Loucy (cell line): ENCODE measurements around the gene RBM19.

Source experiments
- H2AFZ ChIP-seq: fragments of 200-600 bp; sonication (generic); 2 replicates; pipeline ENCODE4 v1.6.0; 2016; ENCODE audit warnings: antibody characterized with exemption, mild to moderate bottlenecking, low read length, moderate library complexity
- H3F3A ChIP-seq: fragments of 200-600 bp; 2 replicates; pipeline ENCODE4 v1.6.0; 2016; ENCODE audit warnings: antibody characterized with exemption, low read depth, mild to moderate bottlenecking
- H3K27me3 ChIP-seq: fragments of 200-600 bp; sonication (generic); 2 replicates; pipeline ENCODE4 v1.6.1; 2014; ENCODE audit warnings: low read length, mild to moderate bottlenecking; ENCODE audit not compliant: insufficient read depth, poor library complexity, severe bottlenecking
- H3K36me3 ChIP-seq: fragments of 200-600 bp; sonication (generic); 2 replicates; pipeline ENCODE4 v1.6.1; 2016; ENCODE audit warnings: low read length; ENCODE audit not compliant: insufficient read depth
- H3K4me1 ChIP-seq: fragments of 200-600 bp; sonication (generic); 2 replicates; pipeline ENCODE4 v1.5.1; 2014; ENCODE audit warnings: low read length, mild to moderate bottlenecking; ENCODE audit not compliant: insufficient read depth, poor library complexity, severe bottlenecking
- H3K4me2 ChIP-seq: fragments of 200-600 bp; sonication (generic); 2 replicates; pipeline ENCODE4 v1.6.0; 2014; ENCODE audit warnings: antibody characterized with exemption, low read length, low read depth, mild to moderate bottlenecking; ENCODE audit not compliant: poor library complexity, severe bottlenecking
- H3K4me3 ChIP-seq: fragments of 200-600 bp; sonication (generic); 2 replicates; pipeline ENCODE4 v1.5.1; 2014; ENCODE audit warnings: low read length, mild to moderate bottlenecking, mixed read lengths; ENCODE audit not compliant: poor library complexity, severe bottlenecking
- H3K79me2 ChIP-seq: fragments of 200-600 bp; sonication (generic); 2 replicates; pipeline ENCODE4 v1.6.1; 2014; ENCODE audit warnings: low read length; ENCODE audit not compliant: insufficient read depth
- H3K9ac ChIP-seq: fragments of 200-600 bp; sonication (generic); 2 replicates; pipeline ENCODE4 v1.6.0; 2014; ENCODE audit warnings: mild to moderate bottlenecking, low read depth, low read length, moderate library complexity; ENCODE audit not compliant: poor library complexity, severe bottlenecking
- H3K9me2 ChIP-seq: fragments of 200-600 bp; sonication (generic); replicated peaks from 2 replicates; pipeline ENCODE4 v1.6.1; 2016; ENCODE audit warnings: low read depth, low read length, mixed read lengths
- H3K9me3 ChIP-seq: fragments of 200-600 bp; sonication (generic); 2 replicates; pipeline ENCODE4 v1.6.1; 2014; ENCODE audit warnings: mild to moderate bottlenecking, antibody characterized with exemption, low read length, low read depth; ENCODE audit not compliant: insufficient read depth
- H4K20me1 ChIP-seq: fragments of 200-600 bp; sonication (generic); 2 replicates; pipeline ENCODE4 v1.6.0; 2014; ENCODE audit warnings: antibody characterized with exemption, low read length, mild to moderate bottlenecking; ENCODE audit not compliant: insufficient read depth, poor library complexity, severe bottlenecking
- EZH2phosphoT487 ChIP-seq: fragments of 200-600 bp; IDR thresholded peaks from 2 replicates; pipeline ENCODE4 v1.6.1; 2018; ENCODE audit warnings: antibody characterized with exemption, mild to moderate bottlenecking, moderate library complexity, borderline replicate concordance
- TF ChIP-seq, protein P1 (sequence below): fragments of 200-600 bp; sonication (generic); conservative IDR thresholded peaks from 2 replicates; pipeline ENCODE4 v1.5.1; 2014; ENCODE audit warnings: mild to moderate bottlenecking, antibody characterized with exemption, low read length

The RBM19 gene

DNA sequence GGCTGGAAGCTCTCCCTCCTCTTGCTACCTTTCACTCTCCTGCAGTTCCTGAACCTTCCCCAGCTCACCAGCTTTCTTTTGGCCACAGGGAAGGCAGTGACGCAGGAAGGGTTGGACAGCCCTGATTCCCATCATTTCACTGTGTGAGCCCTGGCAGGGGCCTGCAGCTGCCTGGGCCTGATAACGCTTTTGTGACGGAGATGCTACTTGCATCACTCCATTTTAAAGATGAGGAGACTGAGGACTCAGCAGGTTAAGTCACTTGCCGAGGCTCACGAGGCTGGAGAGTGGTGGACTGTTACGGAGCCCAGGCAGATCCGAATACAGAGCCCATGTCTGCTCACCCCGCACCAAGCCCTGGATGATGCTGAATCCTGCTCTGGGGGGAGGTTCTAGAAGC lies 145.3 kb downstream of the RBM19 start:
- Histone ChIP-seq H3F3A (no peaks in the 10 kb centered on the region), H3K9me3 (no peaks in the 10 kb centered on the region), H3K9me2 (no peaks in the 10 kb centered on the region), H3K79me2 (no peaks in the 10 kb centered on the region), H2AFZ (no peak overlapping the region), H3K4me3 (no peak overlapping the region), H4K20me1 (no peaks in the 10 kb centered on the region), H3K4me1 (no peaks in the 10 kb centered on the region), H3K9ac (no peak overlapping the region), H3K36me3 (no peaks in the 10 kb centered on the region), H3K4me2 (no peak overlapping the region), H3K27me3 (no peaks in the 10 kb centered on the region)
- TF ChIP-seq, protein P1, sequence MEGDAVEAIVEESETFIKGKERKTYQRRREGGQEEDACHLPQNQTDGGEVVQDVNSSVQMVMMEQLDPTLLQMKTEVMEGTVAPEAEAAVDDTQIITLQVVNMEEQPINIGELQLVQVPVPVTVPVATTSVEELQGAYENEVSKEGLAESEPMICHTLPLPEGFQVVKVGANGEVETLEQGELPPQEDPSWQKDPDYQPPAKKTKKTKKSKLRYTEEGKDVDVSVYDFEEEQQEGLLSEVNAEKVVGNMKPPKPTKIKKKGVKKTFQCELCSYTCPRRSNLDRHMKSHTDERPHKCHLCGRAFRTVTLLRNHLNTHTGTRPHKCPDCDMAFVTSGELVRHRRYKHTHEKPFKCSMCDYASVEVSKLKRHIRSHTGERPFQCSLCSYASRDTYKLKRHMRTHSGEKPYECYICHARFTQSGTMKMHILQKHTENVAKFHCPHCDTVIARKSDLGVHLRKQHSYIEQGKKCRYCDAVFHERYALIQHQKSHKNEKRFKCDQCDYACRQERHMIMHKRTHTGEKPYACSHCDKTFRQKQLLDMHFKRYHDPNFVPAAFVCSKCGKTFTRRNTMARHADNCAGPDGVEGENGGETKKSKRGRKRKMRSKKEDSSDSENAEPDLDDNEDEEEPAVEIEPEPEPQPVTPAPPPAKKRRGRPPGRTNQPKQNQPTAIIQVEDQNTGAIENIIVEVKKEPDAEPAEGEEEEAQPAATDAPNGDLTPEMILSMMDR, result no peak
- no peak for TF ChIP-seq EZH2phosphoT487

GRCh38 chr12:113820309-113820708 lies 145.8 kb downstream of the RBM19 start:
- Histone ChIP-seq H3K79me2 (no peaks in the 10 kb centered on the region), H3K36me3 (no peaks in the 10 kb centered on the region), H3K4me2 (no peak overlapping the region), H3F3A (no peaks in the 10 kb centered on the region), H4K20me1 (no peaks in the 10 kb centered on the region), H3K9ac (no peak overlapping the region), H3K4me1 (no peaks in the 10 kb centered on the region), H2AFZ (no peak overlapping the region), H3K4me3 (no peak overlapping the region), H3K27me3 (no peaks in the 10 kb centered on the region), H3K9me3 (no peaks in the 10 kb centered on the region), H3K9me2 (no peaks in the 10 kb centered on the region)
- TF ChIP-seq, protein P1, result no peak
- TF ChIP-seq EZH2phosphoT487, result no peak

- Histone ChIP-seq H3K9ac (no peak overlapping the region), H4K20me1 (no peaks in the 10 kb centered on the region), H3K79me2 (no peaks in the 10 kb centered on the region), H3K36me3 (no peaks in the 10 kb centered on the region), H3K9me2 (no peaks in the 10 kb centered on the region), H3K4me3 (no peak overlapping the region), H3F3A (no peaks in the 10 kb centered on the region), H3K4me2 (no peak overlapping the region), H3K27me3 (no peaks in the 10 kb centered on the region), H2AFZ (no peak overlapping the region), H3K9me3 (no peaks in the 10 kb centered on the region), H3K4me1 (no peaks in the 10 kb centered on the region)
- TF ChIP-seq, protein P1, result no peak
- no peak for TF ChIP-seq EZH2phosphoT487
These were observed 146.6 kb downstream of the RBM19 start for GRCh38 chr12:113819495-113819894.
